K562 (cell line): ENCODE measurements around the gene ZNF787. TPM values are rescaled to one million over a fixed set of nuclear protein-coding genes. Genes with fewer than 3 reads are reported as not detected.
A peak's percentile ranks its signal among the peaks of the same experiment; 100 is the strongest.

Experiments
- E2F3 ChIP-seq: fragments of 250-450 bp; sonication (Bioruptor Pico); IDR thresholded peaks from 2 replicates; pipeline ENCODE4 v1.4.0; 2020; ENCODE audit warnings: mild to moderate bottlenecking
- FIP1L1 ChIP-seq: fragments of 200-400 bp; formaldehyde crosslinking; IDR thresholded peaks from 2 replicates; pipeline ENCODE4 v1.6.1; 2018; ENCODE audit warnings: mild to moderate bottlenecking, low read depth, low read length; ENCODE audit not compliant: poor library complexity, severe bottlenecking
- HNRNPL ChIP-seq: fragments of 200-400 bp; formaldehyde crosslinking; IDR thresholded peaks from 2 replicates; pipeline ENCODE4 v1.6.1; 2017; ENCODE audit warnings: low read depth, mild to moderate bottlenecking, low read length
- KLF1 ChIP-seq: fragments of 450-650 bp; IDR thresholded peaks from 2 replicates; pipeline ENCODE4 v1.6.1; 2016; ENCODE audit warnings: missing genetic modification characterization, missing compliant biosample characterization
- NEUROD1 ChIP-seq: fragments of 150-350 bp; IDR thresholded peaks from 2 replicates; pipeline ENCODE4 v1.6.1; 2014; ENCODE audit warnings: borderline replicate concordance, low read length, low read depth; ENCODE audit not compliant: partially characterized antibody
- NFATC3 ChIP-seq: fragments of 450-650 bp; IDR thresholded peaks from 2 replicates; pipeline ENCODE4 v1.6.1; 2017; ENCODE audit warnings: mild to moderate bottlenecking
- POLR2AphosphoS2 ChIP-seq: IDR thresholded peaks from 2 replicates; pipeline ENCODE4 v1.6.1; 2012; ENCODE audit warnings: low read length, improper control_type of control experiment
- RB1 ChIP-seq: fragments of 450-650 bp; IDR thresholded peaks from 2 replicates; pipeline ENCODE4 v1.6.1; 2017; ENCODE audit warnings: low read depth, mild to moderate bottlenecking
- SAFB ChIP-seq: fragments of 200-400 bp; formaldehyde crosslinking; IDR thresholded peaks from 2 replicates; pipeline ENCODE4 v1.6.1; 2017; ENCODE audit warnings: low read depth, low read length, borderline replicate concordance
- ZBTB17 ChIP-seq: fragments of 450-650 bp; formaldehyde crosslinking; IDR thresholded peaks from 2 replicates; pipeline ENCODE4 v1.4.0; 2020; ENCODE audit warnings: mild to moderate bottlenecking
- ZNF707 ChIP-seq: fragments of 250-450 bp; sonication (Bioruptor Pico); conservative IDR thresholded peaks from 2 replicates; pipeline ENCODE4 v1.8.0; 2022; ENCODE audit warnings: inconsistent platforms, mild to moderate bottlenecking, moderate library complexity
- polyA plus RNA-seq, 8 experiments: library from polyadenylated mRNA; depleted of rRNA in 4 of 8; stranded (reverse) in 5 of 8; unstranded in 3 of 8; fragments of >200 nt; fragmentation: Nextera tagmentation in 2 of 8; fragmentation: Illumina TruSeq in 1 of 8; extraction: Ambion mirVana in 2 of 8; extraction: Trizol in 1 of 8; gene quantifications; 2 replicates each; pipeline versions ENCODE4 v1.2.1 to v1.2.3, GENCODE V29; 2011 to 2014; ENCODE audit warnings: inconsistent platforms in 1 of 8, missing spikeins in 1 of 8
- total RNA-seq, 7 experiments: library from RNA; depleted of rRNA in 6 of 7; stranded (reverse); fragments of >200 nt in 6 of 7; fragmentation: Illumina TruSeq in 2 of 7; extraction: Trizol in 2 of 7; gene quantifications; 2 replicates each; pipeline versions ENCODE4 v1.2.1 to v1.2.3, GENCODE V29; 2011 to 2021; ENCODE audit warnings: low replicate concordance in 1 of 7
- TF ChIP-seq, protein P1 (sequence below), 3 experiments: fragments of 200-800 bp in 1 of 3; fragments of 250-450 bp in 1 of 3; fragments of 450-650 bp in 1 of 3; sonication (Bioruptor Pico) in 1 of 3; sonication (Bioruptor generic) in 1 of 3; formaldehyde crosslinking in 1 of 3; IDR thresholded peaks; 2 replicates each; pipeline versions ENCODE4 v1.6.1 to v1.8.0; 2016 to 2022; ENCODE audit warnings: mild to moderate bottlenecking in 2 of 3, missing genetic modification characterization in 2 of 3, missing compliant biosample characterization in 1 of 3, moderate library complexity in 1 of 3
- TF ChIP-seq, protein P2 (sequence below): fragments of 250-450 bp; sonication (Bioruptor Pico); IDR thresholded peaks from 2 replicates; pipeline ENCODE4 v1.4.0; 2020; ENCODE audit warnings: mild to moderate bottlenecking
- TF ChIP-seq, protein P3 (sequence below): fragments of 250-450 bp; sonication (Bioruptor Pico); IDR thresholded peaks from 2 replicates; pipeline ENCODE4 v1.8.0; 2022; ENCODE audit warnings: inconsistent platforms
- TF ChIP-seq, protein P4 (sequence below): sonication (generic); formaldehyde crosslinking; IDR thresholded peaks from 2 replicates; pipeline ENCODE4 v1.5.0; 2020; ENCODE audit warnings: missing genetic modification reagents
- TF ChIP-seq, protein P5 (sequence below): sonication (generic); formaldehyde crosslinking; IDR thresholded peaks from 2 replicates; pipeline ENCODE4 v1.9.0; 2022; ENCODE audit warnings: mild to moderate bottlenecking, missing genetic modification reagents
- TF ChIP-seq, protein P6 (sequence below): IDR thresholded peaks from 2 replicates; pipeline ENCODE4 v1.6.1; 2014; ENCODE audit warnings: antibody characterized with exemption

Gene ZNF787
- total and polyA plus RNA-seq, 9 of the 15 experiments (the other 6 are each of a cell fraction or from before 2014, with no cell fraction given) = 0.45 to 77.6 (median 7.3) TPM

DNA sequence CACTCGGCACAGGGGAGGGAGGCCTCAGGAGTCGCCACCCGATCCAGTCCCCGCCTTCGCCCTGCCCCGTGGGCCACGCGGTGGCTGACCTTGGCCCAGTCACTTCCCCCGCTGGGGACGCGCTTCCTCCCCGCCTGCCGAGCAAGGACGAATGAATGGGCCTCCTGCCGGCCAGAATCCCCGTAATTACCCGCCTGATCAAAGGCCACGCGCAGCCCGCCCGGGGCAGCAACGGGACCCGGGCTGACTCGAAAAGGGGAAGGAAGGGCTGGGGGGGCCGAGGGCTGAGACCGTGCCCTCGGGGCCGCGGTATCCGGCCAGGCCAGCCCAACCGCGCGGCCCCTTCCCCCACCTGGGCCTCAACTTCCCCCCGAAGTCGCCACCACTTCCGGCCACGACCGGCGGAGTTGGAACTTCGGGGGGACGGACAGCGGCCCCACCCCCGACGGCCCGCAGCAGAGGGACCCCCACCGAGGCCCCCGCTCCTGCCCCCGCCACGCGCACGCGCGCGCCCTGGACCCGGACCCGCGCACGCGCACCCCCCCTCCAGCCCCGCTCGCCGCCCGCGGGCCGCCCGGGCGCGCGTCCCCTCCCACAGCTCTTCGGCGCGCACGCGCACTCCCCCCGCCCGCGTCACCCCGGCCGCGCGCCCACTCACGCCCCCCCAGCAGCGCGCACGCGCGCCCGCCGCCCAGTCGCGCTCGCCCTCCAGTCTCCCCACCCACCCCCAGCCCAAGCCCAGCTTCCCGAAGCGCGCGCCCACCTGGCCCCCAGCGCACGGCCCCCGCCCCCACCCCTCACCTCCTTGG lies 520 bp downstream of the ZNF787 start (continued):
- TF ChIP-seq, protein P1, sequence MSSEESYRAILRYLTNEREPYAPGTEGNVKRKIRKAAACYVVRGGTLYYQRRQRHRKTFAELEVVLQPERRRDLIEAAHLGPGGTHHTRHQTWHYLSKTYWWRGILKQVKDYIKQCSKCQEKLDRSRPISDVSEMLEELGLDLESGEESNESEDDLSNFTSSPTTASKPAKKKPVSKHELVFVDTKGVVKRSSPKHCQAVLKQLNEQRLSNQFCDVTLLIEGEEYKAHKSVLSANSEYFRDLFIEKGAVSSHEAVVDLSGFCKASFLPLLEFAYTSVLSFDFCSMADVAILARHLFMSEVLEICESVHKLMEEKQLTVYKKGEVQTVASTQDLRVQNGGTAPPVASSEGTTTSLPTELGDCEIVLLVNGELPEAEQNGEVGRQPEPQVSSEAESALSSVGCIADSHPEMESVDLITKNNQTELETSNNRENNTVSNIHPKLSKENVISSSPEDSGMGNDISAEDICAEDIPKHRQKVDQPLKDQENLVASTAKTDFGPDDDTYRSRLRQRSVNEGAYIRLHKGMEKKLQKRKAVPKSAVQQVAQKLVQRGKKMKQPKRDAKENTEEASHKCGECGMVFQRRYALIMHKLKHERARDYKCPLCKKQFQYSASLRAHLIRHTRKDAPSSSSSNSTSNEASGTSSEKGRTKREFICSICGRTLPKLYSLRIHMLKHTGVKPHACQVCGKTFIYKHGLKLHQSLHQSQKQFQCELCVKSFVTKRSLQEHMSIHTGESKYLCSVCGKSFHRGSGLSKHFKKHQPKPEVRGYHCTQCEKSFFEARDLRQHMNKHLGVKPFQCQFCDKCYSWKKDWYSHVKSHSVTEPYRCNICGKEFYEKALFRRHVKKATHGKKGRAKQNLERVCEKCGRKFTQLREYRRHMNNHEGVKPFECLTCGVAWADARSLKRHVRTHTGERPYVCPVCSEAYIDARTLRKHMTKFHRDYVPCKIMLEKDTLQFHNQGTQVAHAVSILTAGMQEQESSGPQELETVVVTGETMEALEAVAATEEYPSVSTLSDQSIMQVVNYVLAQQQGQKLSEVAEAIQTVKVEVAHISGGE (CRISPR knock-in tag; IDR thresholded peaks at IDR 0.05) = peak in 2 of 3 experiments; percentile 14 to 76; a peak in 2 of 6 replicates
- TF ChIP-seq, protein P2, sequence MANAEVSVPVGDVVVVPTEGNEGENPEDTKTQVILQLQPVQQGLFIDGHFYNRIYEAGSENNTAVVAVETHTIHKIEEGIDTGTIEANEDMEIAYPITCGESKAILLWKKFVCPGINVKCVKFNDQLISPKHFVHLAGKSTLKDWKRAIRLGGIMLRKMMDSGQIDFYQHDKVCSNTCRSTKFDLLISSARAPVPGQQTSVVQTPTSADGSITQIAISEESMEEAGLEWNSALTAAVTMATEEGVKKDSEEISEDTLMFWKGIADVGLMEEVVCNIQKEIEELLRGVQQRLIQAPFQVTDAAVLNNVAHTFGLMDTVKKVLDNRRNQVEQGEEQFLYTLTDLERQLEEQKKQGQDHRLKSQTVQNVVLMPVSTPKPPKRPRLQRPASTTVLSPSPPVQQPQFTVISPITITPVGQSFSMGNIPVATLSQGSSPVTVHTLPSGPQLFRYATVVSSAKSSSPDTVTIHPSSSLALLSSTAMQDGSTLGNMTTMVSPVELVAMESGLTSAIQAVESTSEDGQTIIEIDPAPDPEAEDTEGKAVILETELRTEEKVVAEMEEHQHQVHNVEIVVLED (CRISPR knock-in tag) = 0 out of 2 replicates have a peak, but pooled peaks have one; percentile 6
- TF ChIP-seq HNRNPL (peak; percentile 87; the same call in 1 of the 2 replicates), SAFB (0 out of 2 replicates have a peak, but pooled peaks have one; percentile 45), ZBTB17 (CRISPR knock-in tag) (0 out of 2 replicates have a peak, but pooled peaks have one; percentile 47), RB1 (peak; percentile 55; the same call in 1 of the 2 replicates), POLR2AphosphoS2 (no peak), ZNF707 (CRISPR knock-in tag) (no peak), NEUROD1 (peak; percentile 36), KLF1 (tag) (no peak), FIP1L1 (peak; percentile 88), NFATC3 (no peak), E2F3 (CRISPR knock-in tag) (peak; percentile 77)
- TF ChIP-seq, protein P3, sequence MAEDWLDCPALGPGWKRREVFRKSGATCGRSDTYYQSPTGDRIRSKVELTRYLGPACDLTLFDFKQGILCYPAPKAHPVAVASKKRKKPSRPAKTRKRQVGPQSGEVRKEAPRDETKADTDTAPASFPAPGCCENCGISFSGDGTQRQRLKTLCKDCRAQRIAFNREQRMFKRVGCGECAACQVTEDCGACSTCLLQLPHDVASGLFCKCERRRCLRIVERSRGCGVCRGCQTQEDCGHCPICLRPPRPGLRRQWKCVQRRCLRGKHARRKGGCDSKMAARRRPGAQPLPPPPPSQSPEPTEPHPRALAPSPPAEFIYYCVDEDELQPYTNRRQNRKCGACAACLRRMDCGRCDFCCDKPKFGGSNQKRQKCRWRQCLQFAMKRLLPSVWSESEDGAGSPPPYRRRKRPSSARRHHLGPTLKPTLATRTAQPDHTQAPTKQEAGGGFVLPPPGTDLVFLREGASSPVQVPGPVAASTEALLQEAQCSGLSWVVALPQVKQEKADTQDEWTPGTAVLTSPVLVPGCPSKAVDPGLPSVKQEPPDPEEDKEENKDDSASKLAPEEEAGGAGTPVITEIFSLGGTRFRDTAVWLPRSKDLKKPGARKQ (CRISPR knock-in tag) = no peak
- TF ChIP-seq, protein P4, sequence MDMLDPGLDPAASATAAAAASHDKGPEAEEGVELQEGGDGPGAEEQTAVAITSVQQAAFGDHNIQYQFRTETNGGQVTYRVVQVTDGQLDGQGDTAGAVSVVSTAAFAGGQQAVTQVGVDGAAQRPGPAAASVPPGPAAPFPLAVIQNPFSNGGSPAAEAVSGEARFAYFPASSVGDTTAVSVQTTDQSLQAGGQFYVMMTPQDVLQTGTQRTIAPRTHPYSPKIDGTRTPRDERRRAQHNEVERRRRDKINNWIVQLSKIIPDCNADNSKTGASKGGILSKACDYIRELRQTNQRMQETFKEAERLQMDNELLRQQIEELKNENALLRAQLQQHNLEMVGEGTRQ (CRISPR knock-in tag) = peak; percentile 45; the same call in 1 of the 2 replicates
- TF ChIP-seq, protein P5, sequence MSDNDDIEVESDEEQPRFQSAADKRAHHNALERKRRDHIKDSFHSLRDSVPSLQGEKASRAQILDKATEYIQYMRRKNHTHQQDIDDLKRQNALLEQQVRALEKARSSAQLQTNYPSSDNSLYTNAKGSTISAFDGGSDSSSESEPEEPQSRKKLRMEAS (CRISPR knock-in tag) = peak; percentile 95
- TF ChIP-seq, protein P6, sequence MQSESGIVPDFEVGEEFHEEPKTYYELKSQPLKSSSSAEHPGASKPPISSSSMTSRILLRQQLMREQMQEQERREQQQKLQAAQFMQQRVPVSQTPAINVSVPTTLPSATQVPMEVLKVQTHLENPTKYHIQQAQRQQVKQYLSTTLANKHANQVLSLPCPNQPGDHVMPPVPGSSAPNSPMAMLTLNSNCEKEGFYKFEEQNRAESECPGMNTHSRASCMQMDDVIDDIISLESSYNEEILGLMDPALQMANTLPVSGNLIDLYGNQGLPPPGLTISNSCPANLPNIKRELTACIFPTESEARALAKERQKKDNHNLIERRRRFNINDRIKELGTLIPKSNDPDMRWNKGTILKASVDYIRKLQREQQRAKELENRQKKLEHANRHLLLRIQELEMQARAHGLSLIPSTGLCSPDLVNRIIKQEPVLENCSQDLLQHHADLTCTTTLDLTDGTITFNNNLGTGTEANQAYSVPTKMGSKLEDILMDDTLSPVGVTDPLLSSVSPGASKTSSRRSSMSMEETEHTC = no peak
